ENCODE results near the gene ROR1.
"Not testable (repeated sequence)": the region's sequence is repeated elsewhere in the genome, so short reads cannot be mapped to it uniquely, and the experiment has no call there.

Gene ROR1

GRCh38 chr1:64186138-64186897 is 412.5 kb downstream of the ROR1 start:
- DNase-seq (ENCODE audit: low spot score): no peak

- no peak for DNase-seq (ENCODE audit: low spot score)
These were observed 413.1 kb downstream of the ROR1 start for GRCh38 chr1:64186898-64187280.

DNA sequence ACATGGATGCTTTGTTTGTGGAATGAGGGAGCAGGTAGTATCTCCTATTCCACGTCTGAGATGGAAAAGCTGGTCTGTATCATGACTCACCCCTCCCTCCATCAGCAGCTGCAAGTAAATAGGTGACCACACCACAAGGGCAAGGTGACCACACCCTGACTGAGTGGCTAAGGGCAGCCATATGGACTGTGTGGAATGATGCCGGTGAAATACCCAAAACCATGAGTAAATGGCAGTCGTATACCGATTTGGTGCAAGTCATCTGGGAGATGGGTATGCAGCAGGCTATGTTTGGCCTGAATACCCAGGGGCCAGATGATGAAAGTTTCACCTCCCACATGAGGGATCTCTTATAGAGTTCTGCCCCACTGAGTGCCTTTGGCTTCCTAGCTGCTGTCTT is 413.8 kb downstream of the ROR1 start:
- no peak for DNase-seq (ENCODE audit: low spot score)

GRCh38 chr1:64192290-64192689 is 418.5 kb downstream of the ROR1 start:
- DNase-seq (ENCODE audit: low spot score): no peak

DNA sequence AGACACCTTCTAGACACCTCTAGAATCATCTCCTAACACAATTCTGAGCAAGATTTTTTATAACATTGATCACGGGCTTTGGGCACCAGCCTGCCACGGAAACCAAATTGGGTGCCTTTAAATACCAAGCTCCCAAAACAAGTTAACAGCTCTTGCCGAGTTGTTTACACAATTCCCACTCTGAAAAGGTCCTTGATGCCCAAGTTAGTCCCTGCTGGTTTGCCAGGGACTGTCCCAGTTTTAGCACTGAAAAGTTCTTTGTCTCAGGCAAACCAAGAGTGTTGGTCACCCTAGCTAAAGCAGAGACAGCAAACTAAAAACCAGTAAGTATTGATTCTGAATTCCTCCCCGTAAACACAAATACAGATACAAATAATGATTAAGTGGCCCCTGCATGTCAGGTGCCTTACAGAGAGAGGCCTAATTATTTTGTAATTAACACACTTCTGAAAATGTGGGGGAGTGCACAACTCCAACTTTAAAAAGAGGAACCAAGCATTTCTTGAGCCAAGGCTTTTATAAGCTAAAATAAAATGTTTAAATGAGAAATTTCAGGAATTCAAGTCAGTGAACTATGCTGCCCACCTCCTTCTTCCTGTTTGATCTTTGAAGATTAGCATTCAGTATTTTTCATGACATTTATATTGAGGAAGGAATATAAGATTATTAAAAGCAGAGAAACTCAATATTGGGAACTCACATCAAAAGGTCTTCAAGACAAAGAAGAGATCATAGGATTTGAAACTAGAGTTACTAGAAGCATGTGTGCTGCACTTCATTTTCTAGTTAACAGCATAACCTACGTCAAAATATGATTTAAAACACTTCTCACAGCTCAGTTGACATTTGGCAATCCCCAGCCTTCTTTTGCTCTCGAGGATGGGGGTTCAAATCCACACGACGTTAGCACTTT is 420.6 kb downstream of the ROR1 start:
- no peak for DNase-seq (ENCODE audit: low spot score)

DNA sequence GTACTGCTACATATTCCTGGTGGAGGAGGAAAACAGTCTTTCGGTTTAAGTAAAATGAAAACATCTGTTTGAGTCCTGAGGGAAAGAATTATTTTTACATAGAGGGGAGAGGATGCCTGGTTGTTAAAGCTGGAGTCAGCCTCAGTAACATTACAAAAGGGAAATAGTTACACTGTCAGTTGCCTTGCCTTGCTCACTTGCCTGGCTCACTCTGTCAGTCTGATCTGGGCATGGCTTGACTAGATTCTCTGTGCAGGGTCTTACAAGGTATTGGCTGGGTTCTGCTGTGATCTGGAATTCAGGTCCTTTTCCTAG is 421.2 kb downstream of the ROR1 start:
- no peak for DNase-seq (ENCODE audit: low spot score)

- no peak for DNase-seq (ENCODE audit: low spot score)
These were observed 422.5 kb downstream of the ROR1 start for GRCh38 chr1:64196074-64196870.

DNA sequence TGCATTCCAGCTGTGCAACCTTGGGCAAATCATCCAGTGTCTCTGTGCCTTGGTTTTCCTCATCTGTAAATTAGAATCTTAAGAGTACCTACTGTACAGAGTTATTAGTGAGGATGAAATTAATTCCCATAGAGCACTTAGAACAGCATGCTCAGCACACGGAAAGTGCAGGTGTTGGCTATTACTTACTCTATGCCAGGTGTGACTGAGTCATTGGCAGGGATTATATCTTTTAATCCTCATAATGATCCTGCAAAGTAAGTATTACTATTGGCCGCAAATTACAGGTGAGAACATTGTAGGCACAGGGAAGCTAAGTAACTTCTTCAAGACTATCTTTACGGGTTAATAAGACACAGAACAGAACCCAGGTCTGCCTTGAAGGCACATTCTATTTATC is 423.3 kb downstream of the ROR1 start:
- DNase-seq (ENCODE audit: low spot score): no peak

GRCh38 chr1:64199154-64199553 is 425.3 kb downstream of the ROR1 start:
- DNase-seq (ENCODE audit: low spot score): no peak

- no peak for DNase-seq (ENCODE audit: low spot score)
These were observed 426.2 kb downstream of the ROR1 start for GRCh38 chr1:64200064-64200463.

GRCh38 chr1:64203420-64203819 is 429.6 kb downstream of the ROR1 start, which contains the start of gene UBE2U:
Gene UBE2U, plus strand, starts transcription at chr1:64203623. Its CDS starts 428 bp downstream, at chr1:64204051.
- DNase-seq (ENCODE audit: low spot score): no peak

DNA sequence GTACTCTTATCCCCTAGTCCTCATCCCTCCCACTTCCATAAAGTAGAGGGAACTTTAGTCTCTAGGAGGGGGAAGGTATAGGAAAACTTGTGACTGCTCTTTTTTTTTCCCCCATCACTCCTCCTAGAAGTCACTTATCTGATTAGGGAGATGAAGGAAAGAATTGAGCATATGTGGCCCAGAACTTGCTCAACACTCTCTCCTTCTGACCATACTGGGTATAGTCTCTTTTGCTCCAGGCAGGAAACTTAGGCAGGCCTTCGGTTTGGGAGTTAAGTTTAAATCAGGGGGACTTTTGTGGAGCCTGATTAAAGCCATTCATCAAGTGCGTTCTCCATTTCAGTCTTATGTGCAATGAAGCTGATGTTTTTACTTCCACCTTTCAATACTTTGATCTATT is 435.4 kb downstream of the ROR1 start:
- no peak for DNase-seq (ENCODE audit: low spot score)

DNA sequence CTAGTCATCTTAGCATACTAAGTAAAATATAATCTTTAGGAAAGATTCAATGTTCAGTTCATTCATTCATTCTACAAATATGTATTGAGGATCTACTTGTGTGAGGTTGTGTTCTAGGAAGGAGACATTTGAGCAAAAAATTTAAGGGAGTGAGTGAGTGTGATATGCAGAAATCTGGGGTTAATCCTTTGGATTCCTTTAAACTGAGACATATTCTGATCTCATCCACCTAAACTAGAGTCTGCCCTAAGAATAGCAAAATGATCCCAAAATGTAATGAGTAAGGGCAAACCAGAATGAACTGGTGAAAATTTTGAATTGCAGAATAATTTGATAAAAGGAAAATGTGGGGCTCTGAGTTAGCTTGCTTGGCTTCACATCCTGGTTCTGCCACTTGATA is 438.2 kb downstream of the ROR1 start:
- peak; percentile 64 for DNase-seq (ENCODE audit: low spot score)

- no peak for DNase-seq (ENCODE audit: low spot score)
These were observed 441.8 kb downstream of the ROR1 start for GRCh38 chr1:64215576-64215975.

DNA sequence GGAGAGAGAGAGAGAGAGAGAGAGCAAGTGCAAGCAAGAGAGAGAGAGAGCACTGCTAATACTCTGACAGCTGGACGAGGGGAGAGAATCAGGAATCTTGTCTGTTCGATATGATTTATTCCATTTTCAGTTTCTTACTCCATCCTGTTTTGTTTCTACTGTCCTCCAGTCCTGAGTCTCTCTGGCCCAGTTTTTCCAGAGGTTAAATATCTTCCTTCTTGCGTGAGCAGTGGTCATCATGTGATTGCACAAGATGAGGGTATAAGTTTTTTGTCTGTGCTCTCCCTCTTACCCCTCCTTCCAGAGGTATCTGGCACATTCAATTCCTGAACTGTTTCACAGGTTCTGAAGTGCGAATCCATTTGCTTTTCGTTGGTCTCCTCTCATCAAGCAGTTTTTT is 446.4 kb downstream of the ROR1 start:
- DNase-seq (ENCODE audit: low spot score): no peak

- DNase-seq (ENCODE audit: low spot score): peak; percentile 72
These were observed 449.7 kb downstream of the ROR1 start for GRCh38 chr1:64223329-64224151.

- DNase-seq (ENCODE audit: low spot score): not testable (repeated sequence)
These were observed 450.4 kb downstream of the ROR1 start for GRCh38 chr1:64224236-64224635.

DNA sequence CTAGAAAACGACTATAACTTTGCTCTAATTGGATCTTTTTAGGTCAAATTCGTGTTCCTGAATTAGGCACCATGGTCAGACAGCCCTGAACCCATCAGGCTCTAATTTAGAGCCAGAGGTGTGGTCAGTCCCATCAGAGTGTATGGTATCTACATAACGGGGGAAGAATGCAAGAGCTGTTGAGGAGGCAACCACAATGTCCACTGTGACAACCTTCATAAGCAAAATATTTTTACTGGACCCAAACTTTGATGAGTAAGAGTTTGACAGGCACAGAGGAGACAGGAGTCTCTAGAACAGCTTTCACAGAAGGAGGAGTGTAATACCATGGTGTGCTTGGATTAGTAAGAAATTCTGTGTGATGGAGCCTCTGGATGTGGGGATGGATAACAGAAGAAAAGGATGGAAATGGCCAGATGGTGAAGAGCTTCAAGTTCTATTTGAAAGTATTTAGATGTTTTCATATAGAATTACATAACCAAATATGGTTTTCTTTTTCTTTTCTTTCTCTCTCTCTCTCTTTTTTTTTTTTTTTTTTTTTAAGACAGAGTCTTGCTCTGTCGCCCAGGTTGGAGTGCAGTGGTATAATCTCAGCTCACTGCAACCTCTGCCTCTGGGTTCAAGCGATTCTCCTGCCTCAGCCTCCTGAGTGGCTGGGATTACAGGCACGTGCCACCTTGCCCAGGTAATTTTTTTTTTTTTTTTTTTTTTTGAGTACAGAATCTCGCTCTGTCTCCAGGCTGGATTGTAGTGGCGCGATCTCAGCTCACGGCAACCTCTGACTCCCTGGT is 454.5 kb downstream of the ROR1 start:
- peak; percentile 28 for DNase-seq (ENCODE audit: low spot score)

GRCh38 chr1:64229307-64229706 is 455.5 kb downstream of the ROR1 start:
- DNase-seq (ENCODE audit: low spot score): no peak

Measured in hepatic stellate cell (primary cell).